ENCODE data around the gene FGD4. TPM values are rescaled to one million over a fixed set of nuclear protein-coding genes. Genes with fewer than 3 reads are reported as not detected.

The FGD4 gene
- 1.4 and 1.7 TPM in 2 replicates for total RNA-seq

DNA sequence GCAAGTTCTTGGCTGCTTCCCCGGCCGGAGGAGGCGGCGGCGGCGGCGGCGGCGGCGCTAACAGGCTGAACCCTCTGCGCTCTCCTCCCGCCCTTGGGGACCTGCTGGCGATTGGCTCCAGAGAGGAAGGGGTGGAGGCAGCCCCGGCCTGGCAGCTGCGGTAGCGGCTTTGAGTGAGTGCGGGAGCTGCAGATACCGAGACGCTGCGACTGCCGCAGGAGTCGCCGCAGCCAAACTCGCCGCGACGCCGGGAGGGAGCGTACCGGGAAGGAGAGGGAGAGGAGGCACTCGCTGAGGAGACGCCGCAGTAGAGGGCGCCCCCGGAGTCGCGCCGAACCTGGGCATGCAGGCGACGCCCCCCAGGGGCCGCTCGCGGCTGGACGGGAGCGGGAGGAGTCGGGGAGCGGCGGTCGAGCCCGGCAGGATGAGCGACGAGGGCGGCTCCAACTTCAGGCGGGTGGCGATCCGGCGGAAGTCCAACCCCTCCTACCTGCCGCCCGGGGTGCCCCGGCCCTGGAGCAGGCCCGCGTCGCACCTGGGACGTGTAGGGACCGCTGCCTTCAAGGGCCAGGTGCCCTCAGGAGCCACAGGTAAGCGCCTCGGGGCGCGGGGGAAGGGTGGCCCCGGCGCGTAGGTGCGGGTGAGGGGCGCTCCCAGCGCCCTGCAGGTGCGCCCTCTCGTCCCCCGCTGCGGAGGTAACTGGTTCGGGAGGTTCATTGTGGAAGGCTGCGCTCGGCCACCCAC, at the start of gene FGD4:
FGD4 (plus strand) TSS at position 189 of the 744 bp plus-strand sequence.
- H3K27me3 Mint-ChIP-seq (ENCODE audit: low read depth) = peaks cover 42% of the 10 kb centered on the region
- peaks cover 8% of the 10 kb centered on the region for H3K4me1 Mint-ChIP-seq (ENCODE audit: low read depth)
- H3K9me3 Mint-ChIP-seq = no peaks in the 10 kb centered on the region
- no peak within 1 kb of the TSS for H3K27ac Mint-ChIP-seq
- no peaks in the 10 kb centered on the region for H3K36me3 Mint-ChIP-seq (ENCODE audit: low read depth)
- peak; percentile 56 for DNase-seq (ENCODE audit: low spot score)
- peak within 1 kb of the TSS; percentile 91 for H3K4me3 Mint-ChIP-seq (ENCODE audit: low read depth)
- intact Hi-C loops (cut with micrococcal nuclease) = no loop called here

DNA sequence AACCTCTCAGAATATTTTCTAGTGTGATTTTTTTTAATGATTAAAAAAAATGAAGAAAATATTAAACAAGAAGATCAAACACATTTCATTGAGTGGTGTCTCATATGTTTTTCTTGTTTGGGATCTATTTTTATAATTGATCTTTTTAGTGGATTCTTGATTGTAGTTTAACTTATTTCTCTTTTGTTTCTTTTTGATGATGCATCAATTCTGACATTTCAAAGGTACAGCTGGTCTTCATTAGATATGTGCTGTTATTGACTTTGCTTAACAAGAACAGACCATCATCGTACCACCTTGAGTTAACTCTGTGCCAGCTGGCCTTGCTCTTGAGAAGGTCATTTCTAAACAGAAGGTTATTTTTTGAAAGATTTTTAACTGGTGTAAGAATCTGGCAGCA, 45.8 kb upstream of the FGD4 start:
- Mint-ChIP-seq H3K27me3 (ENCODE audit: low read depth) (no peaks in the 10 kb centered on the region), H3K4me3 (ENCODE audit: low read depth) (no peak overlapping the region), H3K9me3 (no peaks in the 10 kb centered on the region), H3K4me1 (ENCODE audit: low read depth) (no peaks in the 10 kb centered on the region), H3K27ac (no peak overlapping the region), H3K36me3 (ENCODE audit: low read depth) (no peaks in the 10 kb centered on the region)
- intact Hi-C loops (cut with micrococcal nuclease) = no loop called here
- no peak for DNase-seq (ENCODE audit: low spot score)

DNA sequence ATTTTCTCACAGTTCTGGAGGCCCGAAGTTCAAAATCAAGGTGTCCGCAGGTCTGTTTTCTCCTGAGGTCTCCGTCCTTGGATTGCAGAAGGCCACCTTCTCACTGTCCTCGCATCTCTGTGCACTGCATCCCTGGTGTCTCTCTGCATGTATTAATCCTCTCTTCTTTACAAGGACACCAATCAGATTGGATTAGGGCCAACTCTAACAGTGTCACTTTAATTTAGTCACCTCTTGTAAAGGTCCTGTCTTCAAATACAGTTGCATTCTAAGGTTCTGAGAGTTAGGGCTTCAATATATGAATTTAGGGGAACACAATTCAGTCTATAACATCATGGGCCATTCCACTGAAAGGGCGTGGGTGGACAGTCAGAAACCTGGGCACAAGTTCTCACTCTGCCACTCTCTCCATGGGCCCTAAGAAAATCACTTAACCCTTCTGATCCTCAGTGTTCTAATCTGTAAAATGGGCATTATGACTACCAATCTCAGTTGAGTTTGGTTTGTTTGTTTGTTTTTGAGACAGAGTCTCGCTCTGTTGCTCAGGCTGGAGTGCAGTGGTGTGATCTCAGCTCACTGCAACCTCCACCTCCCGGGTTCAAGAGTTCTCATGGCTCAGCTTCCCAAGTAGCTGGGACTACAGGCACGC, 41.6 kb upstream of the FGD4 start:
- intact Hi-C loops (cut with micrococcal nuclease) = no loop called here
- Mint-ChIP-seq H3K27ac (no peak overlapping the region), H3K36me3 (ENCODE audit: low read depth) (no peaks in the 10 kb centered on the region)

DNA sequence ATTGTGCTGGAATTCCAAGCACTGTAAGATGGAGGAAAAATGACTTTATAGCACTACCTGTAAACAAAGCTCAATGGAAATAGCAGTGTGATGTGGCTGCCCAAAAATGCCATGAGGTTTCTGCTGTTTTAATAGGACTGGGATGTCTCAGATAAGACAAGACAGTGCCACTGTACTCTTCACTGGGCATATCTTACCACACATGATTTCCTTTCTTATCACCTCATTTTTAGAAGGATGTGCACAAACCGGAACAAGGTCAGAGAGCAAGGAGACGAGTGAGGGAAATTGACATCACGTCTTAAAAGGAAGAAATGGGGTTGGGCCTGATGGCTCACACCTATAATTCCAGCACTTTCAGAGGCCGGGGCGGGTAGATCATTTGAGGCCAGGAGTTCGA, 38.4 kb upstream of the FGD4 start:
- no peaks in the 10 kb centered on the region for H3K36me3 Mint-ChIP-seq (ENCODE audit: low read depth)
- DNase-seq (ENCODE audit: low spot score) = no peak
- no peak overlapping the region for H3K27ac Mint-ChIP-seq
- intact Hi-C loops (cut with micrococcal nuclease) = loop anchor here (5.0 kb wide), 1 partner anchor 396 kb away; the partner anchor contains the start of gene YARS2
- H3K27me3 Mint-ChIP-seq (ENCODE audit: low read depth) = no peaks in the 10 kb centered on the region
- no peak overlapping the region for H3K4me3 Mint-ChIP-seq (ENCODE audit: low read depth)
- H3K4me1 Mint-ChIP-seq (ENCODE audit: low read depth) = no peaks in the 10 kb centered on the region
- H3K9me3 Mint-ChIP-seq = no peaks in the 10 kb centered on the region

More for the DNA sequence above, 41.6 kb upstream of the FGD4 start:
- DNase-seq (ENCODE audit: low spot score) = no peak
- Mint-ChIP-seq H3K4me3 (ENCODE audit: low read depth) (no peak overlapping the region), H3K4me1 (ENCODE audit: low read depth) (no peaks in the 10 kb centered on the region), H3K9me3 (no peaks in the 10 kb centered on the region), H3K27me3 (ENCODE audit: low read depth) (no peaks in the 10 kb centered on the region)

DNA sequence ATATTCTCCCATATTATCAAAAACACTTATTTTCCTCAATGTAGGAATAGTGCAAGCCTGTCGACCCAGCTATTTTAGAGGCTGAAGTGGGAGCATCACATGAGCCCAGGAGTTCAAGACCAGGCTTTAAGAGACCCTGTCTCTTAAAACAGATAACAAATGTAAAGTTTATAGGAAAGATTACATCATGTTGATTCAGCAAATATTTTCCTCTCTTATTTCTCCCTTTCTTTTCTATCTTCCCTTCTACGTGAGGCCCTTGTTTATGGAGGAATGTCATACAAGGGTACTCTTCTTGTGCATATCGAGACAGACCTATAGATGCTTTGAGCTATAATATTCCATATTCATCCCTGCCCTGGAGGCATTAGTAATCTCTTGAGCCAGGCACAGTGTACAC, 36.5 kb upstream of the FGD4 start:
- H3K27ac Mint-ChIP-seq = no peak overlapping the region
- DNase-seq (ENCODE audit: low spot score) = no peak
- H3K4me1 Mint-ChIP-seq (ENCODE audit: low read depth) = no peaks in the 10 kb centered on the region
- H3K4me3 Mint-ChIP-seq (ENCODE audit: low read depth) = no peak overlapping the region
- no peaks in the 10 kb centered on the region for H3K36me3 Mint-ChIP-seq (ENCODE audit: low read depth)
- no peaks in the 10 kb centered on the region for H3K27me3 Mint-ChIP-seq (ENCODE audit: low read depth)
- H3K9me3 Mint-ChIP-seq = no peaks in the 10 kb centered on the region
- intact Hi-C loops (cut with micrococcal nuclease) = loop anchor here (5.0 kb wide), 1 partner anchor 394 kb away; the partner anchor contains the start of gene YARS2

DNA sequence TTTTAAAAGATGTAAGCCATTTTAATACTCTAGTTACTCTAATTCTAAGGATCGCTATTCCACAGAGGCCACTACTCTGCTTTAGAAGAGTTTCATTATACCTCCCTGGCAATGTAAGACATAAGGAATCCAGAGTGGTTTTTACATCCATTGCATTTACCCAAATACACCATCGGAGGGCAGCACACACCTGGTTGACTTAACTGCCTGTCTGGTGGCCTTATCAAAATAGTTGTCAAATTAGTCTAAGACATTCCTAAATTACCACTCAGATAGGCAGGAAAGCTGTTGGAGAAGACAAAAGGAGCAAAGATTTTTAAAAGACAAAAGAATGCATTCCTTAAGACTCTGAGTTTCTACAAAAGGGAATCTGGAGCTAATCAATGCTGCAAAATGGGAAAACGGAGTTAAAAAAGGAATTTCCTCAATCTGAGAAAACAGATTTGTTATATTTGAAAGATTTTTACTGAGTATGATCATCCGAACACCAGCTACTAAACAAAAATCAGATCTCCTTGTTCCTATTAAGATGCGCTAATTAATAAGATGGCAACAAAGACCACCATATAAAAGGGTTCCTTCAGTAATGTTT, 33.8 kb upstream of the FGD4 start:
- no peak for DNase-seq (ENCODE audit: low spot score)
- Mint-ChIP-seq H3K9me3 (no peaks in the 10 kb centered on the region), H3K27me3 (ENCODE audit: low read depth) (no peaks in the 10 kb centered on the region), H3K4me3 (ENCODE audit: low read depth) (no peak overlapping the region), H3K36me3 (ENCODE audit: low read depth) (no peaks in the 10 kb centered on the region), H3K4me1 (ENCODE audit: low read depth) (no peaks in the 10 kb centered on the region), H3K27ac (no peak overlapping the region)
- intact Hi-C loops (cut with micrococcal nuclease) = loop anchor here (1.0 kb wide), 1 partner anchor 307 kb away; no protein-coding TSS in a partner anchor

DNA sequence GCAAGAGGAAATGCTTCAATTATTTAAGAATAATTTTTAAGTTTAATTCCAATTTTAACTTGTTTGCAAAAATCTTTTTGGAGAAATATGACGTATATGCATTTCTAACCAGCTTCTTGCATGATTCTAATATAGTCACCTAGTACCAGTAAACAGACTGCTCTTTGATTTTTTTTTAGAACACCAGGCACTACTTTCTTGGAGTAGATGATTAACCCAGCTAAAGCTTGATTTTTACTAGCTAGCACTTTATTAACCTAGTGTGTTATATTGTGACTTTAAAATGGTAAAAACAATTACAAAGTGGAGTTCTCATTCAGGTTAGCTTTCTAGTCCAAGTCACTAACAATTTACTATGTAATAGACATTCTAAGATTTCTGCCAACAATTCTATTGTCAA, 32.6 kb upstream of the FGD4 start:
- Mint-ChIP-seq H3K4me3 (ENCODE audit: low read depth) (no peak overlapping the region), H3K9me3 (no peaks in the 10 kb centered on the region), H3K36me3 (ENCODE audit: low read depth) (no peaks in the 10 kb centered on the region), H3K4me1 (ENCODE audit: low read depth) (no peaks in the 10 kb centered on the region), H3K27ac (no peak overlapping the region), H3K27me3 (ENCODE audit: low read depth) (no peaks in the 10 kb centered on the region)
- intact Hi-C loops (cut with micrococcal nuclease) = no loop called here
- no peak for DNase-seq (ENCODE audit: low spot score)

DNA sequence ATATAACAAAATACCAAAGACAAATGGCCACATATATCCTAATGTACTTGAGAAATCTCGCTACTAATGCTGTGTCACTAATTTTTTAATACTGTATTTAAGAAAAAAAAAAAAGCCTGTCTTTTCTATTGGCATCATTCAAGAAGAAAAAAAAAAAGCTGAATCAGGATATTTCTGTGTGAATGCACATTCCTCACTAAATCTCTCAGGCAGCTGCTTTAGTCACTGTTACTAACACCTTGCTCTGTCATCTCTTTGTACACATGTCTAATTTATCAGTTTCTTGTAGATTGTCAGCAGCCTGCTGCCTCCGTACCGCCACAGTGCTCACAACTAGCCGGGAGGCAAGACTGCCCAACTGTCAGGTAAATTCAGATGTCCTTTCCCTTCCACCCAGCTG, 32.0 kb upstream of the FGD4 start:
- no peak for DNase-seq (ENCODE audit: low spot score)
- H3K27me3 Mint-ChIP-seq (ENCODE audit: low read depth) = no peaks in the 10 kb centered on the region
- H3K4me1 Mint-ChIP-seq (ENCODE audit: low read depth) = no peaks in the 10 kb centered on the region
- intact Hi-C loops (cut with micrococcal nuclease) = no loop called here
- no peaks in the 10 kb centered on the region for H3K36me3 Mint-ChIP-seq (ENCODE audit: low read depth)
- no peaks in the 10 kb centered on the region for H3K9me3 Mint-ChIP-seq
- H3K4me3 Mint-ChIP-seq (ENCODE audit: low read depth) = no peak overlapping the region
- no peak overlapping the region for H3K27ac Mint-ChIP-seq

DNA sequence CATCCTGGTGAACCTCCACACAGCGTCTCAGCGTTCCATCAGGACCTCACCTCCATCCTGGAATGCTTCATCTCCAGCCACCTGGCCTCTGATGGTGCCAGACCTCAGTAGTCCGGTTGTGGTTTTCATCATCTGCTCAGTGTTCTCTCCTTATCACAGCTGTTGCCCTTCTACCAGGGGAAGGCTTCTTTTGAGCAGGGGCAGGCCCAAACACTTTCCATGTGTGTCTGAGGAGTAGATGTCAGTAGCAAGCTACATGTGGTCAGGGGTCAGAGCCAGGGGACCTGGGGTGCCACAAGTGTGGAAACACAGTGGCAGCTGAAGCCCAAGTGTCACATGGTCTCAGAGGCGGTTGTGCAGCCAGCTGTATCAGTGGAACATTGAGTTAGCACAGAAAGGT, 30.2 kb upstream of the FGD4 start:
- H3K27me3 Mint-ChIP-seq (ENCODE audit: low read depth) = no peaks in the 10 kb centered on the region
- H3K4me3 Mint-ChIP-seq (ENCODE audit: low read depth) = no peak overlapping the region
- no peaks in the 10 kb centered on the region for H3K4me1 Mint-ChIP-seq (ENCODE audit: low read depth)
- no peak for DNase-seq (ENCODE audit: low spot score)
- intact Hi-C loops (cut with micrococcal nuclease) = no loop called here
- H3K36me3 Mint-ChIP-seq (ENCODE audit: low read depth) = no peaks in the 10 kb centered on the region
- H3K9me3 Mint-ChIP-seq = no peaks in the 10 kb centered on the region
- H3K27ac Mint-ChIP-seq = no peak overlapping the region

DNA sequence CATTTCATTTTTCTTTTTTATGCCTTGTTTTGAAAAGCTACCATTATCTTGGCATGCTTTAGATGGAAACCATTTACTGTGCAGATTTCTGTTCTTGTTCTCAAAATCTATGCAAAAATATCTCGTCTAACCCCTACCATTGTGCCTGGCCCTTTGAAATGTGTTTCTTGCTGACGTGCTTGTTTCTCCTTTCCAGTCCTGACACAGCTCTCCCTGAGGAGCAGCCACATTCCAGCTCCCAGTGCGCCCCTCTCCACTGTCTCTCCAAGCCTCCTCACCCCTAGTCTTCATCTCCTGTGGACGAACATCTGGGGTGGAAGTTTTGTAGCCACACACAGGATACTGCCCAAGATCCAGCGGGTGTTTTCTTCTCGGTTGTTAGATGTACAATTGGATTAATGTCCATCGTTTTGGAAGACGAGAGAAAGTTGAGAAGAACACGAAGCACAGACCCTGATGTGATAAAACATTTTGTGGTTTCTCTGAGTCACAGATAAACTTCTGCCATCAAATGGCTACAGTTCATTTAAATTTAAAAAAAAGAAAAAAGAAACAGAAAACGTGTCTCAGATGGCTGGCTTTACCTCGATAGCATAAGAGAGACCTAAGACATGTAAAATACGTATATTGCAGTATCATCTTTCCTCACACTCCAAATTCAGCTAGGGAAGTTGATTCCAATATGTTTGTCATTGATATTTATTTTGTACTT, 21.9 kb upstream of the FGD4 start:
- Mint-ChIP-seq H3K9me3 (no peaks in the 10 kb centered on the region), H3K36me3 (ENCODE audit: low read depth) (no peaks in the 10 kb centered on the region), H3K4me3 (ENCODE audit: low read depth) (no peak overlapping the region), H3K27me3 (ENCODE audit: low read depth) (peaks cover 20% of the 10 kb centered on the region), H3K4me1 (ENCODE audit: low read depth) (no peaks in the 10 kb centered on the region), H3K27ac (no peak overlapping the region)
- no peak for DNase-seq (ENCODE audit: low spot score)
- intact Hi-C loops (cut with micrococcal nuclease) = no loop called here

DNA sequence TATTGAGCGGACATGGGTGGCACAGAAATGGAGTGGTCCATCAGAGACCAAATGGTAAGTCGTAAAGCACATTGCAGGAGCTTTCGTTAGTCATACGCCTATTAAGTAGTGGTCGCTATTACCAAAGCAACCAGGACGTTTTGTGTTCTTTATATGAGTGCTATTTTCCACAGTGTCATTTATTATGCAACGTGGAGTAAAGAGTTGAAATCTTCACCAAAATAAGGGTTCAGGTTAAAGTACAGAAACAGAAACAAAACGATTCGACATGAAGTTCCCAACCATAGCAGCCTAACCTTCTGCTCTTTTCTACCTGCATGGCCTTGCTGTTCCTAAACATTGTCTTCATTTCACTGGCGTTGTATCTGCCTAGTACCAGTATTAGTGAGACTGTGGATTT, 20.1 kb upstream of the FGD4 start:
- Mint-ChIP-seq H3K4me3 (ENCODE audit: low read depth) (no peak overlapping the region), H3K4me1 (ENCODE audit: low read depth) (no peaks in the 10 kb centered on the region), H3K27ac (no peak overlapping the region), H3K36me3 (ENCODE audit: low read depth) (no peaks in the 10 kb centered on the region), H3K27me3 (ENCODE audit: low read depth) (peaks cover 25% of the 10 kb centered on the region), H3K9me3 (no peaks in the 10 kb centered on the region)
- intact Hi-C loops (cut with micrococcal nuclease) = no loop called here
- no peak for DNase-seq (ENCODE audit: low spot score)

DNA sequence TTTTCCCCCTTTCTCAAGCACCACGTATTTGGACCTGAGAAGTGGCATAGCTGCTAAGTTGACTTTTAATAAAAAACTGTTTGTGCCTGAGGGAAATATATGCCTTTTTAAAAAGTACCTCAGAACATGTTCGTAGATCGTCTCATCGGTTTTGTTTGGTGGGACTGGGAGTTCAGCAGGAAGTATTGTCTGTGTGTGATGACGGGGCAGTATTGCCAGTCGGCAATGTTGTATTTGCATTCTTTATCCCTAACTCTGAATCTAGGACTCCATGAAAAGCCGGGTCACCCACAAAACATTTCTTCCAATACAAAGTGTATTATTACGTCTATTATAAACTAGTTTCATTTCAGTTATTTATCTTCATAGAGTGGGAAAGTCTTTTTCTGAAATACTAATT, 19.7 kb upstream of the FGD4 start:
- Mint-ChIP-seq H3K27me3 (ENCODE audit: low read depth) (peaks cover 29% of the 10 kb centered on the region), H3K27ac (no peak overlapping the region), H3K4me1 (ENCODE audit: low read depth) (no peaks in the 10 kb centered on the region), H3K36me3 (ENCODE audit: low read depth) (no peaks in the 10 kb centered on the region), H3K9me3 (no peaks in the 10 kb centered on the region), H3K4me3 (ENCODE audit: low read depth) (no peak overlapping the region)
- DNase-seq (ENCODE audit: low spot score) = no peak
- intact Hi-C loops (cut with micrococcal nuclease) = no loop called here

DNA sequence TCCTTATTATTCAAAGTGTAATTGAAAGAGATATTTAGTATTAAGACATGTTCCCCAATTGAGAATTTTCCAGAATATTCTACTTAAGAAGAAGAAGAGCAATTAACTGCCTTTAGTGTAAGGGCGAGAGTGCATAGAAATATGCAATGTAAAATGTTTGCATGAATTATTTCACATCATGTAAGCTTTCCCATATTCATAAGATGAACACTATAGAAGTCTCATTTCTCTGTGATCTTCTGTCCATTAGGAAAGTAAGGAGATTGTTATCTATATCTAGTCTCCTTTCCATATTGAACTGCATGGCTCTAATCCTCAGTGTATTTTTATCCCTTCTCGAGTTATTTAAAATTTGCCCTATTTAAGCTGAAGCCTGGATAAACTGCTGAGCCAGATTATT, 17.1 kb upstream of the FGD4 start:
- Mint-ChIP-seq H3K27me3 (ENCODE audit: low read depth) (peaks cover 29% of the 10 kb centered on the region), H3K36me3 (ENCODE audit: low read depth) (no peaks in the 10 kb centered on the region), H3K4me1 (ENCODE audit: low read depth) (no peaks in the 10 kb centered on the region), H3K9me3 (no peaks in the 10 kb centered on the region), H3K4me3 (ENCODE audit: low read depth) (no peak overlapping the region), H3K27ac (no peak overlapping the region)
- intact Hi-C loops (cut with micrococcal nuclease) = no loop called here
- no peak for DNase-seq (ENCODE audit: low spot score)

All from activated T-helper 2 cell treated with anti-CD3 and anti-CD28 coated beads, Interferon-gamma antibody, Interleukin-2, Interleukin-4, amounts not matched to agents 10 μg/mL and 5 μg/mL and 100 μg/mL, durations not matched to agents 14 hours and 24 hours and 36 hours (primary cell).